Measurements from ENCODE around the gene SETD1B. TPM values are rescaled to one million over a fixed set of nuclear protein-coding genes. Genes with fewer than 3 reads are reported as not detected.

SETD1B gene
- total RNA-seq, 1 donor from 2014 or later, result 25.3 TPM

- Mint-ChIP-seq H3K4me1 (ENCODE audit: unreplicated experiment) (peaks cover 5% of the 10 kb centered on the region), H3K9me3 (ENCODE audit: unreplicated experiment) (no peaks in the 10 kb centered on the region)
- no peak for TF ChIP-seq CTCF (IDR thresholded peaks at IDR 0.05; ENCODE audit: unreplicated experiment)
Observed at GRCh38 chr12:121764808-121765207, 39.0 kb upstream of the SETD1B start.

GRCh38 chr12:121765573-121765972, 38.2 kb upstream of the SETD1B start:
- no peak overlapping the region for H3K27ac Mint-ChIP-seq (ENCODE audit: unreplicated experiment)

More at GRCh38 chr12:121764808-121765207, 39.0 kb upstream of the SETD1B start:
- Mint-ChIP-seq H3K36me3 (ENCODE audit: low read depth, unreplicated experiment) (no peaks in the 10 kb centered on the region), H3K4me3 (ENCODE audit: unreplicated experiment) (no peak overlapping the region), H3K27ac (ENCODE audit: unreplicated experiment) (no peak overlapping the region), H3K27me3 (ENCODE audit: unreplicated experiment) (peaks cover 3% of the 10 kb centered on the region)
- DNase-seq (ENCODE audit: low spot score), result no peak

GRCh38 chr12:121766290-121767039, 37.3 kb upstream of the SETD1B start:
- H3K36me3 Mint-ChIP-seq (ENCODE audit: low read depth, unreplicated experiment), result no peaks in the 10 kb centered on the region
- no peaks in the 10 kb centered on the region for H3K9me3 Mint-ChIP-seq (ENCODE audit: unreplicated experiment)
- TF ChIP-seq CTCF (IDR thresholded peaks at IDR 0.05; ENCODE audit: unreplicated experiment), result no peak
- H3K4me1 Mint-ChIP-seq (ENCODE audit: unreplicated experiment), result peaks cover 3% of the 10 kb centered on the region
- no peak for DNase-seq (ENCODE audit: low spot score)
- H3K27ac Mint-ChIP-seq (ENCODE audit: unreplicated experiment), result no peak overlapping the region
- peaks cover 3% of the 10 kb centered on the region for H3K27me3 Mint-ChIP-seq (ENCODE audit: unreplicated experiment)
- H3K4me3 Mint-ChIP-seq (ENCODE audit: unreplicated experiment), result no peak overlapping the region

More at GRCh38 chr12:121765573-121765972, 38.2 kb upstream of the SETD1B start:
- Mint-ChIP-seq H3K4me3 (ENCODE audit: unreplicated experiment) (no peak overlapping the region), H3K4me1 (ENCODE audit: unreplicated experiment) (peaks cover 5% of the 10 kb centered on the region), H3K27me3 (ENCODE audit: unreplicated experiment) (peaks cover 3% of the 10 kb centered on the region), H3K9me3 (ENCODE audit: unreplicated experiment) (no peaks in the 10 kb centered on the region), H3K36me3 (ENCODE audit: low read depth, unreplicated experiment) (no peaks in the 10 kb centered on the region)
- DNase-seq (ENCODE audit: low spot score), result no peak
- TF ChIP-seq CTCF (IDR thresholded peaks at IDR 0.05; ENCODE audit: unreplicated experiment), result no peak

GRCh38 chr12:121767525-121768016, 36.2 kb upstream of the SETD1B start:
- TF ChIP-seq CTCF (IDR thresholded peaks at IDR 0.05; ENCODE audit: unreplicated experiment), result no peak
- H3K27ac Mint-ChIP-seq (ENCODE audit: unreplicated experiment), result no peak overlapping the region
- H3K27me3 Mint-ChIP-seq (ENCODE audit: unreplicated experiment), result no peaks in the 10 kb centered on the region
- H3K4me1 Mint-ChIP-seq (ENCODE audit: unreplicated experiment), result no peaks in the 10 kb centered on the region
- DNase-seq (ENCODE audit: low spot score), result no peak
- H3K4me3 Mint-ChIP-seq (ENCODE audit: unreplicated experiment), result no peak overlapping the region
- no peaks in the 10 kb centered on the region for H3K9me3 Mint-ChIP-seq (ENCODE audit: unreplicated experiment)
- H3K36me3 Mint-ChIP-seq (ENCODE audit: low read depth, unreplicated experiment), result no peaks in the 10 kb centered on the region

GRCh38 chr12:121769297-121769830, 34.4 kb upstream of the SETD1B start:
- no peak for DNase-seq (ENCODE audit: low spot score)
- no peak for TF ChIP-seq CTCF (IDR thresholded peaks at IDR 0.05; ENCODE audit: unreplicated experiment)
- Mint-ChIP-seq H3K27ac (ENCODE audit: unreplicated experiment) (no peak overlapping the region), H3K4me3 (ENCODE audit: unreplicated experiment) (no peak overlapping the region), H3K9me3 (ENCODE audit: unreplicated experiment) (no peaks in the 10 kb centered on the region), H3K36me3 (ENCODE audit: low read depth, unreplicated experiment) (no peaks in the 10 kb centered on the region), H3K4me1 (ENCODE audit: unreplicated experiment) (no peaks in the 10 kb centered on the region), H3K27me3 (ENCODE audit: unreplicated experiment) (no peaks in the 10 kb centered on the region)

All from endothelial cell (in vitro differentiated cells).